GM06990 (cell line): ENCODE results near the gene CASP8.

Source experiments
- DNase-seq: peaks from one replicate; pipeline ENCODE4 v3.0.0-alpha.2; 2011; ENCODE audit not compliant: insufficient read length; ENCODE audit errors: extremely low read depth
- H3K27me3 ChIP-seq: replicated peaks from 2 replicates; pipeline ENCODE4 v1.6.0; 2011; ENCODE audit warnings: low read length; ENCODE audit not compliant: control insufficient read depth, insufficient read depth
- H3K36me3 ChIP-seq: 2 replicates; pipeline ENCODE4 v1.5.1; 2011; ENCODE audit warnings: low read length; ENCODE audit not compliant: control insufficient read depth, insufficient read depth
- H3K4me3 ChIP-seq: replicated peaks from 2 replicates; pipeline ENCODE4 v1.5.1; 2011; ENCODE audit warnings: low read depth, mild to moderate bottlenecking, control low read depth, low read length
- CTCF ChIP-seq: IDR thresholded peaks from 2 replicates; pipeline ENCODE4 v1.5.1; 2011; ENCODE audit warnings: low read length, control low read depth, mild to moderate bottlenecking, inconsistent platforms; ENCODE audit not compliant: insufficient read depth, poor library complexity, severe bottlenecking

CASP8 gene

GRCh38 chr2:201263779-201264178 lies 3.4 kb downstream of the CASP8 start:
- TF ChIP-seq CTCF = no peak
- Histone ChIP-seq H3K27me3 (no peaks in the 10 kb centered on the region), H3K4me3 (no peak overlapping the region), H3K36me3 (no peaks in the 10 kb centered on the region; the same call in 1 of the 2 replicates)
- no peak for DNase-seq

GRCh38 chr2:201264472-201265173 lies 4.3 kb downstream of the CASP8 start:
- DNase-seq = no peak
- Histone ChIP-seq H3K27me3 (no peaks in the 10 kb centered on the region), H3K36me3 (peaks cover 2% of the 10 kb centered on the region), H3K4me3 (no peak overlapping the region)
- TF ChIP-seq CTCF = no peak

- TF ChIP-seq CTCF = no peak
- Histone ChIP-seq H3K4me3 (no peak overlapping the region), H3K27me3 (no peaks in the 10 kb centered on the region), H3K36me3 (peaks cover 2% of the 10 kb centered on the region)
- DNase-seq = no peak
Measured at GRCh38 chr2:201266629-201267028, 6.3 kb downstream of the CASP8 start.

- H3K27me3 ChIP-seq = no peaks in the 10 kb centered on the region
- H3K4me3 ChIP-seq = no peak overlapping the region
- no peak for TF ChIP-seq CTCF
- DNase-seq = no peak
- peaks cover 2% of the 10 kb centered on the region for H3K36me3 ChIP-seq
Measured at GRCh38 chr2:201267278-201268030, 7.1 kb downstream of the CASP8 start.

GRCh38 chr2:201269764-201270163 lies 9.4 kb downstream of the CASP8 start:
- no peak for TF ChIP-seq CTCF
- H3K27me3 ChIP-seq = no peaks in the 10 kb centered on the region
- peaks cover 2% of the 10 kb centered on the region for H3K36me3 ChIP-seq
- no peak overlapping the region for H3K4me3 ChIP-seq
- DNase-seq = no peak
